Right hindlimb (tissue), 1 donor: ENCODE measurements around the gene BABAM2.

Source experiments
- DNase-seq: peaks from one replicate; pipeline ENCODE4 v3.0.0-alpha.2; 2018

The BABAM2 gene

GRCh38 chr2:28267282-28267681, 376.8 kb downstream of the BABAM2 start:
- DNase-seq = no peak

GRCh38 chr2:28268386-28268785, 377.9 kb downstream of the BABAM2 start:
- no peak for DNase-seq

GRCh38 chr2:28269019-28269784, 378.7 kb downstream of the BABAM2 start:
- DNase-seq = no peak

GRCh38 chr2:28270456-28271152, 380.1 kb downstream of the BABAM2 start:
- no peak for DNase-seq

GRCh38 chr2:28271231-28271918, 380.8 kb downstream of the BABAM2 start:
- DNase-seq = no peak

- no peak for DNase-seq
Observed at GRCh38 chr2:28271919-28272250, 381.4 kb downstream of the BABAM2 start.

- no peak for DNase-seq
Observed at GRCh38 chr2:28273751-28274150, 383.2 kb downstream of the BABAM2 start.

GRCh38 chr2:28274911-28275685, 384.6 kb downstream of the BABAM2 start:
- peak; percentile 28 for DNase-seq

GRCh38 chr2:28276076-28276618, 385.6 kb downstream of the BABAM2 start:
- no peak for DNase-seq

- no peak for DNase-seq
Observed at GRCh38 chr2:28276807-28277206, 386.3 kb downstream of the BABAM2 start.

- no peak for DNase-seq
Observed at GRCh38 chr2:28277466-28277865, 386.9 kb downstream of the BABAM2 start.

- DNase-seq = no peak
Observed at GRCh38 chr2:28279371-28279770, 388.8 kb downstream of the BABAM2 start.

GRCh38 chr2:28280619-28281018, 390.1 kb downstream of the BABAM2 start:
- DNase-seq = no peak

GRCh38 chr2:28281739-28282138, 391.2 kb downstream of the BABAM2 start:
- no peak for DNase-seq

GRCh38 chr2:28282248-28282647, 391.7 kb downstream of the BABAM2 start:
- DNase-seq = no peak

- DNase-seq = no peak
Observed at GRCh38 chr2:28282861-28283646, 392.5 kb downstream of the BABAM2 start.

- DNase-seq = no peak
Observed at GRCh38 chr2:28283861-28284260, 393.3 kb downstream of the BABAM2 start.

- no peak for DNase-seq
Observed at GRCh38 chr2:28286678-28287077, 396.1 kb downstream of the BABAM2 start.

GRCh38 chr2:28287256-28287915, 396.9 kb downstream of the BABAM2 start:
- DNase-seq = no peak

GRCh38 chr2:28288620-28289019, 398.1 kb downstream of the BABAM2 start:
- DNase-seq = no peak

- DNase-seq = no peak
Observed at GRCh38 chr2:28291811-28292440, 401.4 kb downstream of the BABAM2 start.
